PFSK-1 (cell line): Measurements from ENCODE around the gene RALGPS1.

Experiments used
- POLR2AphosphoS5 ChIP-seq: IDR thresholded peaks from 2 replicates; pipeline ENCODE4 v1.6.1; 2012; ENCODE audit warnings: low read depth, mild to moderate bottlenecking, control low read depth, low read length, moderate library complexity
- SIN3A ChIP-seq: IDR thresholded peaks from 2 replicates; pipeline ENCODE4 v1.6.1; 2012; ENCODE audit warnings: mild to moderate bottlenecking, low read length, moderate library complexity, borderline replicate concordance; ENCODE audit not compliant: insufficient read depth
- TAF1 ChIP-seq: IDR thresholded peaks from 2 replicates; pipeline ENCODE4 v1.6.1; 2012; ENCODE audit warnings: low read length, control low read depth, borderline replicate concordance; ENCODE audit not compliant: insufficient read depth

DNA sequence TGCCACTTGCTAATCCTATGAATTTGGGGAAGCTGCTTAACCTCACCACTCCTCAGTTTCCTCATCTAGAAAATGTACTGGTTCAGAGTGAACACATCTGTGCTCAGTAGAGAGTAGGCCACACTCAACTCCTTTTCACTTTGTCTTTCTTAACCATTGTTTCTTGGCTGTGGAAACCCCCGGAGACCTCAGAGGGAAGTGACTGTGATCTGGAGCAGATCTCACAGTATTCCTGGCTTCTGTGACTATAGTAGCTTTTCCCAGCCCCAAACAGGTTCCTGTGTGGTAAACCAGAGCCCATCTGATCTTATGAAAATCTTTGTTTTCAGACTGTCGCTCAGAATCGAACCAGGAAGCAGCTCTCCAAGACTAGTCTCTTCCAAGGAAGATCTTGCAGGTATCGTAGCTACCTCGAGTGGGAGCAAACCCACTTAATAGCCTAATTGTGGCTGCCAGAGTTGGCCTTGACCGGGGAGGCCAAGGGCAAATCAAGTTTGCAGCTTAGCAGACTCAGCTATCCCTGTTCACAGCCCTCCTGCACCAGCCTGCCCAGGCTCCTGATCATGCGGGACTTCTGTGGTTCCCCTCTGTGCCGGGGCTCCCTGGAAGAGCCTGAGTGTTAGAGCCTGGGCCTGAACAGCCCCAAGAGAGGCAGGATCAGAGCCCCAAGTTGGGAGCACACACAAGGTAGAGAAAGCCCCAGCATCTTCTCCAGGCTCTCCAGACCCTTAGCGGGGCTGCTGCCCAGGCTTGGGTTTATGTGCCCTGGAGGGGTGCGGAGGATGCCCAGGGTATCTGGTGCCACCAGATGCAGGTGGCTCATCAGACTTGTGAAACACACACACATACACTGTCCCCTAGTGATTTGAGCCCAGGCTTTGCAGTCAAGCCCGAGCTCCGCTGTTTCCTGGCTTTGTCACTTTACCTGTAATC lies 260.1 kb downstream of the RALGPS1 start:
- no peak for TF ChIP-seq SIN3A
- no peak for TF ChIP-seq TAF1
- no peak for TF ChIP-seq POLR2AphosphoS5
